Stimulated activated naive CD8-positive, alpha-beta T cell treated with anti-CD3 and anti-CD28 coated beads, Interleukin-15, Interleukin-2, amounts not matched to agents 100 U/mL and 50 U/mL, for 24 hours (primary cell): Measurements from ENCODE around the gene ZNF610.
A peak's percentile ranks its signal among the peaks of the same experiment; 100 is the strongest.

Experiments
- ATAC-seq: fragments of 150-1000 bp; cut with Tn5 transposase; one replicate; pipeline ENCODE4 v1.10.0; 2021
- DNase-seq: peaks from one replicate; pipeline ENCODE4 v3.0.0; 2021

The ZNF610 gene

GRCh38 chr19:52397310-52398080 is 61.5 kb downstream of the ZNF610 start, which contains the start of gene ZNF528:
Gene ZNF528, plus strand, starts transcription at chr19:52397849. Its CDS starts 4,165 bp downstream, at chr19:52402014.
- ATAC-seq (peak; percentile 99), DNase-seq (peak; percentile 97)

- ATAC-seq (peak; percentile 41), DNase-seq (peak; percentile 10)
Observed at GRCh38 chr19:52398081-52398441, 62.0 kb downstream of the ZNF610 start.

- DNase-seq = no peak
- ATAC-seq = no peak
Observed at GRCh38 chr19:52410276-52410675, 74.2 kb downstream of the ZNF610 start.

GRCh38 chr19:52415711-52416110 is 79.7 kb downstream of the ZNF610 start:
- ATAC-seq (no peak), DNase-seq (no peak)
